Putamen (tissue), 1 donor: ENCODE results near the gene TM9SF4.

ENCODE experiments used
- DNase-seq: peaks from one replicate; pipeline ENCODE4 v3.0.0-alpha.2; 2016; ENCODE audit warnings: low spot score

TM9SF4 gene

GRCh38 chr20:32206760-32207625, 97.5 kb downstream of the TM9SF4 start:
- DNase-seq = no peak

- DNase-seq = peak; percentile 92
Observed at GRCh38 chr20:32207626-32208498, 98.3 kb downstream of the TM9SF4 start, which contains the start of the genes PLAGL2 and POFUT1. Gene PLAGL2 (minus strand): TSS chr20:32207743. CDS start chr20:32202178, 5,565 bp downstream. Gene POFUT1 (plus strand): TSS chr20:32207880. CDS start chr20:32207942, 62 bp downstream.

- DNase-seq = no peak
Observed at GRCh38 chr20:32208499-32209154, 99.1 kb downstream of the TM9SF4 start.

- DNase-seq = no peak
Observed at GRCh38 chr20:32209850-32210605, 100.5 kb downstream of the TM9SF4 start.

GRCh38 chr20:32213870-32214269, 104.4 kb downstream of the TM9SF4 start:
- DNase-seq = no peak

GRCh38 chr20:32215147-32215546, 105.6 kb downstream of the TM9SF4 start:
- DNase-seq = no peak

GRCh38 chr20:32215729-32216128, 106.2 kb downstream of the TM9SF4 start:
- DNase-seq = no peak

GRCh38 chr20:32216179-32217142, 106.9 kb downstream of the TM9SF4 start:
- DNase-seq = no peak
